ENCODE data around the gene SLIT3.

The SLIT3 gene

GRCh38 chr5:169064093-169064492, 236.8 kb downstream of the SLIT3 start:
- no peak for DNase-seq

GRCh38 chr5:169063316-169063953, 237.5 kb downstream of the SLIT3 start:
- DNase-seq: no peak

GRCh38 chr5:169062690-169063089, 238.2 kb downstream of the SLIT3 start:
- DNase-seq: no peak

- no peak for DNase-seq
These were observed 246.4 kb downstream of the SLIT3 start for GRCh38 chr5:169054506-169054905.

- no peak for DNase-seq
These were observed 248.7 kb downstream of the SLIT3 start for GRCh38 chr5:169052207-169052606.

- no peak for DNase-seq
These were observed 249.6 kb downstream of the SLIT3 start for GRCh38 chr5:169051351-169051750.

GRCh38 chr5:169050636-169051035, 250.3 kb downstream of the SLIT3 start:
- no peak for DNase-seq

GRCh38 chr5:169050146-169050571, 250.8 kb downstream of the SLIT3 start:
- DNase-seq: no peak

GRCh38 chr5:169049712-169050111, 251.2 kb downstream of the SLIT3 start:
- DNase-seq: no peak

- no peak for DNase-seq
These were observed 252.5 kb downstream of the SLIT3 start for GRCh38 chr5:169048181-169049125.

GRCh38 chr5:169044962-169045361, 256.0 kb downstream of the SLIT3 start:
- DNase-seq: no peak

- DNase-seq: no peak
These were observed 259.8 kb downstream of the SLIT3 start for GRCh38 chr5:169041180-169041579.

- no peak for DNase-seq
These were observed 261.3 kb downstream of the SLIT3 start for GRCh38 chr5:169039592-169039991.

GRCh38 chr5:169037466-169037865, 263.5 kb downstream of the SLIT3 start:
- DNase-seq: no peak

- no peak for DNase-seq
These were observed 264.7 kb downstream of the SLIT3 start for GRCh38 chr5:169036079-169036805.

- DNase-seq: no peak
These were observed 271.2 kb downstream of the SLIT3 start for GRCh38 chr5:169029661-169030274.

- no peak for DNase-seq
These were observed 271.9 kb downstream of the SLIT3 start for GRCh38 chr5:169029037-169029436.

GRCh38 chr5:169027501-169028061, 273.4 kb downstream of the SLIT3 start:
- DNase-seq: no peak

- no peak for DNase-seq
These were observed 275.4 kb downstream of the SLIT3 start for GRCh38 chr5:169025491-169025890.

GRCh38 chr5:169024421-169024820, 276.5 kb downstream of the SLIT3 start:
- no peak for DNase-seq

GRCh38 chr5:169022718-169023117, 278.2 kb downstream of the SLIT3 start:
- no peak for DNase-seq

- DNase-seq: no peak
These were observed 280.8 kb downstream of the SLIT3 start for GRCh38 chr5:169020102-169020501.

- no peak for DNase-seq
These were observed 282.0 kb downstream of the SLIT3 start for GRCh38 chr5:169018925-169019324.

All from activated gamma-delta T cell treated with Interleukin-2 at 50 U/mL for 16 hours (primary cell).